ENCODE results near the gene PACC1.

GRCh38 chr1:212366901-212367300 is 47.8 kb downstream of the PACC1 start:
- TF ChIP-seq CTCF (IDR thresholded peaks at IDR 0.05 in 2 of 3, conservative IDR thresholded peaks at IDR 0.05 in 1 of 3; ENCODE audit: borderline replicate concordance in 1 of 3, insufficient read depth in 1 of 3, low read depth in 2 of 3, low read length in 2 of 3) (no peak), JUND (IDR thresholded peaks at IDR 0.05) (no peak), CEBPB (IDR thresholded peaks at IDR 0.05; ENCODE audit: low read depth) (no peak), POLR2A (IDR thresholded peaks at IDR 0.05; ENCODE audit: borderline replicate concordance, extremely low read depth, insufficient read depth, insufficient read length) (no peak), REST (IDR thresholded peaks at IDR 0.05; ENCODE audit: low read depth) (no peak), EZH2 (IDR thresholded peaks at IDR 0.05) (no peak), SIN3A (IDR thresholded peaks at IDR 0.05; ENCODE audit: low read depth) (no peak), POLR2AphosphoS5 (IDR thresholded peaks at IDR 0.05; ENCODE audit: low read depth, low read length) (no peak), ZFX (IDR thresholded peaks at IDR 0.05) (no peak), ZNF274 (IDR thresholded peaks at IDR 0.05; ENCODE audit: low read depth, low read length) (no peak), MAX (IDR thresholded peaks at IDR 0.05) (no peak)

Measured in HCT116 (cell line).